Breast epithelium (tissue), 3 donors: ENCODE results near the gene FOXO4.

ENCODE experiments used
- CTCF ChIP-seq, 3 donors: fragments of 450-650 bp; IDR thresholded peaks; one replicate each; pipeline ENCODE4 v1.5.1; 2016 to 2017; ENCODE audit warnings: antibody characterized with exemption in 3 of 3, mild to moderate bottlenecking in 3 of 3, moderate library complexity in 3 of 3
- POLR2A ChIP-seq: fragments of 450-650 bp; IDR thresholded peaks from one replicate; pipeline ENCODE4 v1.6.1; 2016; ENCODE audit warnings: antibody characterized with exemption, mild to moderate bottlenecking, moderate library complexity
- POLR2AphosphoS5 ChIP-seq, 3 donors: sonication (generic); formaldehyde crosslinking; IDR thresholded peaks; one replicate each; pipeline ENCODE4 v1.6.1; 2017; ENCODE audit warnings: antibody characterized with exemption in 3 of 3

- TF ChIP-seq CTCF (IDR thresholded peaks at IDR 0.05) (no peak), POLR2AphosphoS5 (IDR thresholded peaks at IDR 0.05) (no peak), POLR2A (no peak)
Measured at GRCh38 chrX:71144651-71145050, 49.0 kb downstream of the FOXO4 start, which contains the start of gene NLGN3.
